Subcutaneous abdominal adipose tissue (tissue), 5 donors: ENCODE results near the gene NECTIN2.

Experiments
- H3K27ac ChIP-seq: one replicate; pipeline ENCODE4 v1.7.0; 2013; ENCODE audit warnings: low read depth, mild to moderate bottlenecking, inconsistent platforms, low read length, moderate library complexity
- H3K27me3 ChIP-seq, 5 donors: one replicate each; pipeline ENCODE4 v1.7.0; 2013; ENCODE audit warnings: low read length in 5 of 5, inconsistent platforms in 1 of 5; ENCODE audit not compliant: control insufficient read depth in 5 of 5, insufficient read depth in 4 of 5
- H3K36me3 ChIP-seq, 5 donors: one replicate each; pipeline ENCODE4 v1.7.0; 2013; ENCODE audit warnings: low read length in 5 of 5; ENCODE audit not compliant: control insufficient read depth in 5 of 5, insufficient read depth in 5 of 5
- H3K4me1 ChIP-seq, 5 donors: one replicate each; pipeline ENCODE4 v1.7.0; 2013; ENCODE audit warnings: low read length in 5 of 5, mild to moderate bottlenecking in 3 of 5, moderate library complexity in 1 of 5; ENCODE audit not compliant: control insufficient read depth in 5 of 5, insufficient read depth in 5 of 5
- H3K4me3 ChIP-seq, 5 donors: one replicate each; pipeline ENCODE4 v1.7.0; 2013; ENCODE audit warnings: low read length in 5 of 5, low read depth in 1 of 5
- H3K9ac ChIP-seq, 5 donors: one replicate each; pipeline ENCODE4 v1.7.0; 2013; ENCODE audit warnings: low read length in 5 of 5, mild to moderate bottlenecking in 4 of 5, moderate library complexity in 3 of 5
- H3K9me3 ChIP-seq, 5 donors: one replicate each; pipeline ENCODE4 v1.7.0; 2013; ENCODE audit warnings: low read length in 5 of 5; ENCODE audit not compliant: control insufficient read depth in 5 of 5
- donor health status: healthy.
- donor health status: healthy.
- donor health status: healthy.
- donor health status: healthy.
- donor health status: healthy.

Gene NECTIN2

DNA sequence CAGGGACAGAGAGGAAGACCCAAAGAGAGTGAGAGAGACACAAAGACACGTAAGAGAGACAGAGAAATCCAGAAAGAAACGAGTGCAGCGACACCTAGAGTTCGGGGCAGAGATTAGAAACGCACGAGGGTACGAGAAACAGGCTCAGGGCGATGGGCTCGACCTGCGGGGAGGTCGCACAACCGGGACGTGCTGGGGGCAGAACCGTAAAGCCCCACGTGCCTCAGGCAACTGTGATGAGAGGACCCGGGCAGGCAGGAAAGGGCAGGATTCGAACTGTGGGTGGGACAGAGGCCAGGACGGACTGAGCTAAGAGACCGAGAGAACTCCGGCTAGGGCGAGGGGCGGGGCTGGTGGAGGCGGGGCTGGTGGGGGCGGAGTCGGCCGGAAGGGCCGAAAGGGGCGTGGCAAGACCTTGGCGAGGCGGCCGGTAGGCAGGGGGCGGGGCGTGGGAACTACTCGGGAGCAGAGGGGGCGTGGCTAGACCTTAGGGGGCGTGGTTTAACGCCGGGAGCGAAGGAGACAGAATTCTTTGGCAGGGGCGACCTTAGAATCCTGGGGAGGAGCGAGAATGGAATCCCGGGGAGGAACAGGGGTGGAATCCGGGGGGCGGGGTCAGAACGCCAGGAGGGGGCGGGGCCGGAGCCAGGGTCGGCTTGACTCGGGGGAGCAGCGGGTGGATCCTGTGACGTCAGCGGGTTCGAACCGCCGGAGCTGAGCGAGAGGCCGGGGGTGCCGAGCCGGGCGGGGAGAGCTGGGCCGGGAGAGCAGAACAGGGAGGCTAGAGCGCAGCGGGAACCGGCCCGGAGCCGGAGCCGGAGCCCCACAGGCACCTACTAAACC lies at the start of gene NECTIN2:
Gene NECTIN2 (plus strand): TSS at position 686 of the 843 bp plus-strand sequence. CDS start 229 bp downstream, outside the sequence.
- Histone ChIP-seq H3K4me1 (peaks cover 9 to 58% (median 41%) of the 10 kb centered on the region in 5 donors), H3K36me3 (no peaks in the 10 kb centered on the region), H3K9me3 (no peaks in the 10 kb centered on the region), H3K9ac (peak within 1 kb of the TSS; percentile 87 to 98 (median 97)), H3K27me3 (no peaks in the 10 kb centered on the region), H3K4me3 (peak within 1 kb of the TSS; percentile 70 to 94 (median 84)), H3K27ac (peak within 1 kb of the TSS; percentile 92)

DNA sequence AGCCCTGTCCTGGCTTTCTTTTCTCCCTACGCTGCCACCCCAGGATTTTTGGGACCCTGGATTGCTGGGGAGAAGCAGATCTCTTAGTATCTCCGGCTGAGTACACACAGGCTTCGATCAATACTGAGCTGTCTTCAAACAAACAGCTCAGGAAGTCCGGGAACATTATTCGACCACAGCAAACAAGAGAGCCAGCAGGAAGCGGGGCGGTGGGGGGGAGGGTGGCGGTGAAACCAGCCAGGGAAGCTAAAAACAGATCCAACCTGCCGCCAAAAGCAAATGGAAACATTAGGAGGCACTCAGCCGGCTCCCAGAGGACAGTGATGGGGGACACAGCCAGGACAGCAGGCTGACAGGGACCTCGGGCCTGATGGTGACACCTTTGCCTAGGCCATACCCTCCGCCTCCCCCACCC lies 49.4 kb upstream of the NECTIN2 start:
- H3K27me3 ChIP-seq: no peaks in the 10 kb centered on the region
- no peaks in the 10 kb centered on the region for H3K9me3 ChIP-seq
- peaks cover 0 to 19% (median 5%) of the 10 kb centered on the region in 5 donors for H3K4me1 ChIP-seq
- no peak overlapping the region for H3K9ac ChIP-seq
- H3K4me3 ChIP-seq: no peak overlapping the region
- no peak overlapping the region for H3K27ac ChIP-seq
- no peaks in the 10 kb centered on the region for H3K36me3 ChIP-seq

DNA sequence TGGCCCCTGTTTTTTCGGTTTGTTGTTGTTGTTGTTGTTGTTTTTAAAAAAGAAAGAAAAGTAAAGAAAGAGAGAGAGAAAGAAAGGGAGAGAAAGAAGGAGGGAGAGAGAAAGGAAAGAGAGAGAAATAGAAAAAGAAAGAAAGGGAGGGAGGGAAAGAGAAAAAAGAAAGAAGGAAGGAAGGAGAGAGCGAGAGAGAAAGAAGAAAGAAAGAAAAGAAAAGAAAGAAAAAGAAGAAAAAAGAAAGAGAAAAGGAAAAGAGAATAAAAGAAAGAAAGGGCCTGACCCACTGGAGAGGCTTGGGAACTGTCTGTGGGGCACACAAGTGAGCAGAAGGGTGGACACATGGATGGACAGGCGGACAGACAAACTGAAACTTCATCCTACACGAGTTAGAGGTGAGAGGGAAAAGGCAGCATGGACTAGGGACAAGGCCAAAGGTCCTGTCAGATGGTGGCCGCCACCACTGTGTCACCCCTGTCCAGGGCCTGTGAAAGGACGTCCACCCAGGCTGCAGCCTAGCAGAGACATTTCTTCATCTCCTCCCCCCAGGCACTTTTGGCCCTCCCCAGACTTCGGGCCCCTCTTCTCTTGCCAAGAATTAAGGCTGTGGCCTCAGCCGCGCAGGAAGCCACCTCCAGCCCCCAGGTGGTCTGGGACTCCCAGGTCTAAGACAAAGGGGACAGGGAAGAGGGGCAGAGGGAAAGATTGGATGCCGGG lies 46.3 kb upstream of the NECTIN2 start:
- H3K36me3 ChIP-seq: no peaks in the 10 kb centered on the region
- no peak overlapping the region for H3K27ac ChIP-seq
- no peaks in the 10 kb centered on the region for H3K27me3 ChIP-seq
- no peak overlapping the region for H3K4me3 ChIP-seq
- H3K9me3 ChIP-seq: peaks cover 0 to 6% (median 0%) of the 10 kb centered on the region in 5 donors
- peaks cover 2 to 25% (median 5%) of the 10 kb centered on the region in 5 donors for H3K4me1 ChIP-seq
- H3K9ac ChIP-seq: no peak overlapping the region

DNA sequence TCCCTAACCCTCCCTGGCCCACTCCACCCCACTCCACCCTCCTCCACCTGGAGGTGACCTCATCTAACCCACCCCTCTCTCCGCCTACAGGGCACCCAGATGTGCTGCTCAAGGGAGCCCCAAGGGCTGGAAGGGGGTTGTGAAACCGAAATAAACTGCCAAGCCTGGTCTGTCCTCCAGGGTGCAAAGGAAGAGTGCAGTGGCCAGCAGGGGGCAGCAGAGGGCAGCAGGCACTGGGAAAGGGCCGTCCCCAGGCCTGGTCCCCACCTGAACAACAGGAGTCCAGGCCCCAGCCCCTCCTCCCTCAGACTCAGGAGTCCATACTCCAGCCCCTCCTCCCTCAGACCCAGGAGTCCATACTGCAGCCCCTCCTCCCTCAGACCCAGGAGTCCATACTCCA lies 45.6 kb upstream of the NECTIN2 start:
- Histone ChIP-seq H3K9ac (no peak overlapping the region), H3K4me1 (peaks cover 2 to 25% (median 5%) of the 10 kb centered on the region in 5 donors), H3K36me3 (no peaks in the 10 kb centered on the region), H3K27ac (no peak overlapping the region), H3K4me3 (no peak overlapping the region), H3K27me3 (no peaks in the 10 kb centered on the region), H3K9me3 (peaks cover 0 to 6% (median 0%) of the 10 kb centered on the region in 5 donors)

DNA sequence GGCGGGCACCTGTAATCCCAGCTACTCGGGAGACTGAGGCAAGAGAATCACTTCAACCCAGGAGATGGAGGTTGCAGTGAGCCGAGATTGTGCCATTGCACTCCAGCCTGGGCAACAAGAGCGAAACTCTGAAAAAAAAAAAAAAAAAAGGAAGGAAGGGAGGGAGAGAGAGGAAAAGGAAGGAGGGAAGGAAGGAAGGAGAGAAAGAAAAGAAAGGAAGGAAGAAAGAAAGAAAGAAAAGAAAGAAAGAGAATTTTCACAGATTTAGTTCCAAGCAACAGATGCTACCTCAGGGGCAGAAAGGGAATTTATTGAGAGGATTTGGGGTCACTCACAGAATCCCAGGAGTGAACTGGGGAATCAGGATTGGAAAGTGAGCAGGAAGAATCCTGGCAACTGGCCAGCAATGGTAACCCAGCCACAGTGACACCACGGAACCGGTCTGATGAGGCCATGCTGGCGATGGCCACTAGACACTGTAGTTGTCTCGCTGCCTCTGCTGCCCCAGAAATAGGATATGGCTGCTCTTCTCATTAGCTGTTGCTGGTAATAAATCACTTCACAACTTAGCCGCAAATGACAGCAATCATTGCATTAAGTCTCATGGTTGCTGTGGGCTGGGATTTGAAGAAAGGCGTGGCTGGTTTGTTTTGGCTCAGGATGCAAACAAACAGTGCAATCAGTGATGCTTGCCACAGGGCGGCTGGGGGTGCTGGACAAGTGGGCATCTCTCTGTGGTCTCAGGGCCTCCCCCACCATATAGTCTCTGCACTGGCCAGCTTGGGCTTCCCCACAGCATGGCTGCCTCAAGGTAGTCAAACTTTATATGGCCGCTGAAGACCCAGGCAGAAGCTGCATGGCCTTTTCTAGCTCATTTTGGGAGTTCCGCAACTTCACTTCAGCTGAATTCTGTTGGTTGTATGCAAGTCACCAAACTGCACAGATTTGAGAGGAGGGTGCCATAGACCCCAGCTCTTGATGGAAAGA lies 42.4 kb upstream of the NECTIN2 start:
- no peaks in the 10 kb centered on the region for H3K36me3 ChIP-seq

DNA sequence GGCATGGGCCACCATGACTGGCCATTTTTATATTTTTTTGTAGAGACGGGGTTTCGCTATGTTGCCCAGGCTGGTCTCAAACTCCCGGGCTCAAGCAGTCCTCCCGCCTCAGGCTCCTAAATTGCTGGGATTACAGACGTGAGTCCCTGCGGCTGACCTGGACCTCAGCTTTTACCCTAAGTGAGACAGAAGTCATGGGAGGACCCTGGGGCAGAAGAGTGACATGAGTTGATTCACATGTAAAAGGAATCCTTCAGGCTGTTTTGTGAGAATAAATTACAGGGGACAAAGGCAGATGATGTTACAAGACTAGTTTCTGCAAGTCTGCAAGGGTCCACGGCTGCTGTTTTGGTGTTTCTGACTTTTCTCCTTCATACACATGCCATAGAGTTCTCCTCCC lies 39.8 kb upstream of the NECTIN2 start:
- H3K27me3 ChIP-seq: no peaks in the 10 kb centered on the region
- peaks cover 3 to 32% (median 26%) of the 10 kb centered on the region in 5 donors for H3K4me1 ChIP-seq
- H3K9ac ChIP-seq: no peak overlapping the region
- H3K9me3 ChIP-seq: peaks cover 0 to 6% (median 0%) of the 10 kb centered on the region in 5 donors
- H3K4me3 ChIP-seq: no peak overlapping the region
- H3K27ac ChIP-seq: no peak overlapping the region
- peaks cover 0 to 3% (median 0%) of the 10 kb centered on the region in 5 donors for H3K36me3 ChIP-seq

More for the DNA sequence above, 42.4 kb upstream of the NECTIN2 start:
- H3K27me3 ChIP-seq: no peaks in the 10 kb centered on the region
- no peak overlapping the region for H3K9ac ChIP-seq
- H3K4me1 ChIP-seq: peaks cover 3 to 21% (median 15%) of the 10 kb centered on the region in 5 donors
- no peak overlapping the region for H3K4me3 ChIP-seq
- H3K9me3 ChIP-seq: peaks cover 0 to 6% (median 0%) of the 10 kb centered on the region in 5 donors
- H3K27ac ChIP-seq: no peak overlapping the region

DNA sequence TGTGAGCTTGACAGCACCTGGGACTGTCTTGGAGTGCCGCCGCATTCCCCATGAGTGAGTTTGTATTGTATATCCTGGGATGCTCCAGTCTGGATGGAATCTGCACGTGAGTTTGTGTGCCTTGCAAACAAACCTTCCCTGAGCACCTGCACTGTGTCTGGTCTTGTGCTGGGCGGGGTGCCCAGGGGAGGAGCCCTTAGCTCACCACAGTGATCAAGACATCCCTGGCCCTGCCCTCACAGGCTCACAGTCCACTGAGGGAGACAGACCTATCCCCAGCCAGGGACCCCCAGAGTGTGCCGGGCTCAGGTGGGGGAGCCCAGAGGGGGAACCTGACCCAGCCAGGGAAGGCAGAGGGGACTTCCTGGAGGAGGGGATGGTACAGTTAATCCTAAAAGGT lies 38.9 kb upstream of the NECTIN2 start:
- Histone ChIP-seq H3K9me3 (peaks cover 0 to 6% (median 0%) of the 10 kb centered on the region in 5 donors), H3K27me3 (no peaks in the 10 kb centered on the region), H3K9ac (no peak overlapping the region), H3K4me3 (no peak overlapping the region), H3K27ac (no peak overlapping the region), H3K36me3 (peaks cover 0 to 4% (median 2%) of the 10 kb centered on the region in 5 donors), H3K4me1 (peaks cover 3 to 32% (median 26%) of the 10 kb centered on the region in 5 donors)

DNA sequence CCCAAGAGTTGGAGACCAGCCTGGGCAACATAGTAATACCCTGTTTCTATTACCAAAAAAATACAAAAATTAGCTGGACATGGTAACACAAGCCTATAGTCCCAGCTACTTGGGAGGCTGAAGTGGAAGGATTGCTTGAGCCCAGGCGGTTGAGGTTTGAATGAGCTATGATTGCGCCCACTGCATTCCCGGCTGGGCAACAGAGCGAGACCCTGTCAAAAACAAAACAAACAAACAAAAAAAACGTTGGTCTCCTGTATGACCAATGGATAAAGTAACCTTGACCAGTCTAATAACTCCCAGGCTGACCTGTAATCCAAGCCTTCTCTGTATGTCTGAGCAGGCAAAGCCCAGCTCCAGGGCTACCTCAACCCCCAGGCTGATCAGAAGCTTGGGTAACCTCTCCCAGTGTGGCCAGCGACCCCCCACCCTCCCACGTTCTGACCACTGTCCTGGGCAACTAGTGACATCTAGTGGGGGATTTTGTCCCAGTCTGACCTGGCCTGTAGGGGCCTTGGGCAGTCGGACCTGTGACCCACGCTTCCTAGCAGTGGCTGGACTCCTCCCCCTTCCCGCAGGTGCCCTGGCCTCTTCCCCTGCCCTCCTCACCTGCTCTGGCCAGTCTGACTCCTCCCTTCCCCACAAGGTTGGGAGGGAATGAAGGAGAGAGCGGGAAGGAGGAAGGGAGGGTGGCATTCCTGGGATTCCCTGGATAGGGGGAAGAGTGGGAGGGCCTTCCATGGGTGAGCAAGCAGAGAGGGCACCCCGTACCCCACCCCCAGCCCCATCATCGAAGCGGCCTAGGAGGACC lies 38.2 kb upstream of the NECTIN2 start:
- Histone ChIP-seq H3K27ac (peak overlapping the region; percentile 30), H3K9me3 (peaks cover 0 to 6% (median 0%) of the 10 kb centered on the region in 5 donors), H3K4me1 (peaks cover 3 to 32% (median 26%) of the 10 kb centered on the region in 5 donors), H3K9ac (peak overlapping the region in 2 of 5 donors; percentile 46 to 69), H3K4me3 (peak overlapping the region in 4 of 5 donors; percentile 45 to 67 (median 62)), H3K27me3 (no peaks in the 10 kb centered on the region), H3K36me3 (peaks cover 0 to 6% (median 2%) of the 10 kb centered on the region in 5 donors)
